NCI-H82 (cell line): ENCODE results near the gene KRT35.

Source experiments
- DNase-seq: peaks from one replicate; lab custom pipeline; 2025; lab: John Stamatoyannopoulos, UW

KRT35 gene

GRCh38 chr17:41486809-41487530 lies 6.0 kb upstream of the KRT35 start:
- DNase-seq, result peak; percentile 37

- DNase-seq, result no peak
Measured at GRCh38 chr17:41486316-41486715, 5.4 kb upstream of the KRT35 start.

- DNase-seq, result no peak
Measured at GRCh38 chr17:41484920-41485904, 4.3 kb upstream of the KRT35 start.

- DNase-seq, result no peak
Measured at GRCh38 chr17:41483991-41484826, 3.3 kb upstream of the KRT35 start.

GRCh38 chr17:41483531-41483930 lies 2.6 kb upstream of the KRT35 start:
- no peak for DNase-seq

GRCh38 chr17:41480581-41480980 lies 370 bp downstream of the KRT35 start:
- DNase-seq, result no peak

GRCh38 chr17:41480136-41480535 lies 815 bp downstream of the KRT35 start:
- DNase-seq, result no peak

- no peak for DNase-seq
Measured at GRCh38 chr17:41478237-41478636, 2.7 kb downstream of the KRT35 start.

- DNase-seq, result no peak
Measured at GRCh38 chr17:41476866-41477815, 3.8 kb downstream of the KRT35 start.

- DNase-seq, result no peak
Measured at GRCh38 chr17:41475421-41475820, 5.5 kb downstream of the KRT35 start.

- DNase-seq, result no peak
Measured at GRCh38 chr17:41474863-41475262, 6.1 kb downstream of the KRT35 start.

GRCh38 chr17:41468346-41468745 lies 12.6 kb downstream of the KRT35 start:
- no peak for DNase-seq

GRCh38 chr17:41467561-41467960 lies 13.4 kb downstream of the KRT35 start:
- DNase-seq, result no peak

- DNase-seq, result no peak
Measured at GRCh38 chr17:41466988-41467387, 14.0 kb downstream of the KRT35 start, which contains the start of gene KRT32. Gene KRT32, minus strand, starts transcription at chr17:41467386. Its CDS starts 61 bp downstream, at chr17:41467325.

GRCh38 chr17:41464682-41465081 lies 16.3 kb downstream of the KRT35 start:
- DNase-seq, result no peak

GRCh38 chr17:41464173-41464572 lies 16.8 kb downstream of the KRT35 start:
- no peak for DNase-seq

GRCh38 chr17:41463746-41464145 lies 17.2 kb downstream of the KRT35 start:
- no peak for DNase-seq

- no peak for DNase-seq
Measured at GRCh38 chr17:41462705-41463104, 18.2 kb downstream of the KRT35 start.

- no peak for DNase-seq
Measured at GRCh38 chr17:41457676-41458075, 23.3 kb downstream of the KRT35 start.

- no peak for DNase-seq
Measured at GRCh38 chr17:41456204-41456603, 24.7 kb downstream of the KRT35 start.

- DNase-seq, result no peak
Measured at GRCh38 chr17:41455236-41455635, 25.7 kb downstream of the KRT35 start.
